GM21737 (cell line): ENCODE results near the gene RAB3GAP2.
"Not testable (repeated sequence)": the region's sequence is repeated elsewhere in the genome, so short reads cannot be mapped to it uniquely, and the experiment has no call there.

Source experiments
- ATAC-seq: cut with Tn5 transposase; IDR thresholded peaks from one replicate; pipeline ENCODE4 v1.9.1; 2021; ENCODE audit warnings: mild to moderate bottlenecking, moderate library complexity; ENCODE audit not compliant: unreplicated experiment

The RAB3GAP2 gene

GRCh38 chr1:220151454-220151853, 120.8 kb downstream of the RAB3GAP2 start:
- no peak for ATAC-seq

GRCh38 chr1:220149742-220150141, 122.5 kb downstream of the RAB3GAP2 start:
- no peak for ATAC-seq

GRCh38 chr1:220144051-220144450, 128.2 kb downstream of the RAB3GAP2 start:
- no peak for ATAC-seq

DNA sequence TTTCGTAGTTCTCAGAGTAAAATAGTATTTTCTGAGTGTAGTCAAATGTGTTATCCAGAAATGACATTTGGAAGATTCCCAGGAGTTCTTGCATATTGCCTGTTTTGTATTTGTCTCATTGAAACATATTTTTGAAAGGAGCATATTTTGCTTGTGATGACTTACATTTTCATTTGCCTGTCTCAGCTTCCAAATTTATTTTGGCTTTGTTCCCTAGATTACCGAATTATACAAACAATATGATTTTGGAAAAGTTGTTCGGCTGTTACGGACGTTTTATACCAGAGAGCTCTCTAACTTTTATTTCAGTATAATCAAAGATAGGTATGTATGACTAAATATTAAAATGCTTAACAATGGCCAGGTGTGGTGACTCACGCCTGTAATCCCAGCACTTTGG, 132.3 kb downstream of the RAB3GAP2 start:
- ATAC-seq = no peak

DNA sequence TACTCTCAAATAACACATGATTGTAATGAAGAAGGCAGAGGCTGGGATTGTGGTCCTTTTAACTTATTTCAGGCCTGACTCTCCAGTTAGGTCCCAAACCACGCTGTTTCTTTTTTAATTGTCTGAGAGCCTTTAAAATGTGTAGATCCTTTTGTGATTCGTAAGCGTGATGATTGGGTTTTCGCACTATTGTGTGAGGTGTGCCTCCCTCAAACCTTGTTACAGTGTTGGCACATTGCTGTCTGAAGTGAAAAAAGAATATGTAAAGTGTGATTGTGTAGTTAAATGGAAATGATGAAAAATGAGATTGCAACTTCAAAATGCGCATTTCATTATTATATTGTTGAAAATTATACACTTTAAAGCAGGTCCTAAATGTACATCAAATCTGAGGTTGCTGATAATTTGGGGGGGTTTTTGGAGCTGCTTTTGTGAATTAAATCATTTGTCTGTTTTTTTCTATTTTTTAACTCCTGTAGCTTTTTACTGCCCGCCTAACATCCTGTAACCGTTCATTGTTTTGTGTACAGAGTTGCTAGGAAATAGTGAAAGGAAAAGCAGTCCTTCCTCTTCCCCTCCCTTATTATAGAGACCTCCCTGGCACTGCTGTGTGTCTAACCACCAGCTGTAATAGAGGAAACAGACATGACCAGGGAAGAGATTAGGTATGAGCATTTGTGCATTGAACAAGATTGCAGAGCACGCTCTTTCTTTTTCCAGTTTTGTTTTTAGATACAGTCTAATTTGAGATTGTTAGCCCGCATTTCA, 135.1 kb downstream of the RAB3GAP2 start:
- no peak for ATAC-seq

- ATAC-seq = no peak
These were observed 136.5 kb downstream of the RAB3GAP2 start for GRCh38 chr1:220135755-220136154.

GRCh38 chr1:220129479-220130210, 142.6 kb downstream of the RAB3GAP2 start:
- no peak for ATAC-seq

DNA sequence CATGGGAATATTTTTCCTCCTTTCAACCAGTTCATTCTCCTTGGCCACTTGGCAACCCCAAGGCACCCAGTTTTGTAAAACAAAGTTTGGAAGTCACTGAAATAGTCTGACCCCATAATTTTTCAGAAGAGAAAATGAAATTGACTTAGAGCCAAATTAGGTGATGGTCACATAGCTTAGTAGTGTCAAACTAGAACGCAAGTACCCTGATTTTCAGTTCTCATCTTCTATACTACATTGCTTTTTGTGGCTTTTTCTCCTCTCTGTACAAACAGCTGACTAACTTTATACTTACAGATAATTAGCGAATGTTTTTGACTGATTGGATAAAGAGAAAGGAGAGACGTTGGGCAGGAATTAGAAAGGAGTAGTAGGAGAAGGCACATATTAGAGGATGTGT, 145.2 kb downstream of the RAB3GAP2 start:
- ATAC-seq = no peak

- no peak for ATAC-seq
These were observed 147.7 kb downstream of the RAB3GAP2 start for GRCh38 chr1:220124542-220124941.

GRCh38 chr1:220123889-220124288, 148.4 kb downstream of the RAB3GAP2 start:
- no peak for ATAC-seq

- no peak for ATAC-seq
These were observed 149.2 kb downstream of the RAB3GAP2 start for GRCh38 chr1:220123066-220123465.

- no peak for ATAC-seq
These were observed 150.3 kb downstream of the RAB3GAP2 start for GRCh38 chr1:220121791-220122530.

DNA sequence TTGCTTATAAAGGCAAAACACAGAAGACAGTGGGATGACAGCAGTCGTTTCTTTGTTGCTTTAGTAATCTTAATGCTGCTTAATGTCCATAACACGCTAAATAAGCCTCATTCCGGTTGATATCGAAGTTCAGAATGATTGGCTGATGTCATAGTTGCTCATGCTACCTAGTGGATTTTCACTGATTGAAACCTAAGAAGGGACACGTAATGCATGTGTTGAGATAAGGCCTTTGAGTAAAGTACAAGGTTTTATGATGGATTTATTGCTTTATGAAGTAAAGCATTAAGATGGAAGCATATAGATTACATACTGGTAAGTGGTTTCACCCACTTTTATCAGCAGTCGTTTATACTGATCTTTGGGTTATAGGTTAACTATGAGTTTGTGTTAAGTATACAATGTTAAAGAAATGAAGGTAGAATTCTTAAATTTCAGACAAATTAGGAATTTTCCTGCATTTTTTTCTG, 153.2 kb downstream of the RAB3GAP2 start:
- no peak for ATAC-seq

- no peak for ATAC-seq
These were observed 159.0 kb downstream of the RAB3GAP2 start for GRCh38 chr1:220113136-220113695.

GRCh38 chr1:220112600-220112999, 159.7 kb downstream of the RAB3GAP2 start:
- ATAC-seq = not testable (repeated sequence)

GRCh38 chr1:220110473-220110872, 161.8 kb downstream of the RAB3GAP2 start:
- not testable (repeated sequence) for ATAC-seq

- no peak for ATAC-seq
These were observed 172.4 kb downstream of the RAB3GAP2 start for GRCh38 chr1:220099826-220100225.
